Neural progenitor cell (in vitro differentiated cells): ENCODE data around the gene MROH9.

ENCODE experiments used
- CTCF ChIP-seq: fragments of 200-600 bp; sonication (generic); IDR thresholded peaks from 2 replicates; pipeline ENCODE4 v1.5.1; 2017; ENCODE audit warnings: antibody characterized with exemption, mild to moderate bottlenecking
- EZH2 ChIP-seq: fragments of 200-600 bp; sonication (generic); IDR thresholded peaks from 2 replicates; pipeline ENCODE4 v1.6.1; 2017; ENCODE audit warnings: antibody characterized with exemption, mild to moderate bottlenecking, moderate library complexity
- EZH2phosphoT487 ChIP-seq: fragments of 200-600 bp; sonication (generic); IDR thresholded peaks from 2 replicates; pipeline ENCODE4 v1.6.1; 2017; ENCODE audit warnings: antibody characterized with exemption

- TF ChIP-seq CTCF (no peak), EZH2phosphoT487 (no peak), EZH2 (no peak)
Observed at GRCh38 chr1:171113382-171113781, 178.0 kb downstream of the MROH9 start.
